Tibial nerve (tissue), 3 donors: ENCODE results near the gene CRTC1.

Source experiments
- CTCF ChIP-seq, 5 experiments: fragments of 200-600 bp in 3 of 5; fragments of 450-650 bp in 2 of 5; sonication (generic) in 3 of 5; IDR thresholded peaks; one replicate each; pipeline ENCODE4 v1.5.1; 2016 to 2019; ENCODE audit warnings: antibody characterized with exemption in 5 of 5, mild to moderate bottlenecking in 3 of 5, moderate library complexity in 2 of 5
- POLR2A ChIP-seq, 2 donors: fragments of 450-650 bp; IDR thresholded peaks; one replicate each; pipeline ENCODE4 v1.6.1; 2017; ENCODE audit warnings: antibody characterized with exemption in 2 of 2, mild to moderate bottlenecking in 2 of 2, moderate library complexity in 2 of 2

- TF ChIP-seq CTCF (IDR thresholded peaks at IDR 0.05) = no peak
- TF ChIP-seq POLR2A (IDR thresholded peaks at IDR 0.05) = no peak
Measured at GRCh38 chr19:18762125-18763023, 78.9 kb downstream of the CRTC1 start.
